HCT116 (cell line): ENCODE results near the gene WDR83. TPM values are rescaled to one million over a fixed set of nuclear protein-coding genes. Genes with fewer than 3 reads are reported as not detected.

Experiments
- ATAC-seq: fragments of 200-7000 bp; cut with Tn5 transposase; 2 replicates; pipeline ENCODE4 v1.9.1; 2020; ENCODE audit warnings: mild to moderate bottlenecking, moderate library complexity
- BruUV-seq: library from RNA; stranded (reverse); fragments of 400-500 nt; replicated peaks from 2 replicates; lab custom pipeline; 2021; lab: Mats Ljungman, UMichigan
- CTCF ChIA-PET: fragments of 300-600 bp; sonication (Branson Sonifier 250); formaldehyde crosslinking; loops from one replicate; lab custom pipeline; 2021; ENCODE audit warnings: antibody characterized with exemption; lab: Charles Lee
- POLR2A ChIA-PET: fragments of 300-600, 350-600 bp; sonication (Branson Sonifier 250); formaldehyde crosslinking; loops from one replicate; lab custom pipeline; 2021; ENCODE audit warnings: antibody characterized with exemption; lab: Charles Lee
- RAD21 ChIA-PET, 2 experiments: fragments of 300-600 bp; sonication (Branson Sonifier 250); formaldehyde crosslinking; loops; one replicate each; lab custom pipeline; 2023; ENCODE audit warnings: low total read pairs in 2 of 2; ENCODE audit not compliant: uncharacterized antibody in 2 of 2, unreplicated experiment in 2 of 2, low non-redundant PET in 1 of 2; lab: Charles Lee
- DNase-seq: peaks from one replicate; pipeline ENCODE4 v3.0.0-alpha.2; 2010; ENCODE audit warnings: low read depth, low spot score
- H2AFZ ChIP-seq: fragments of 200-600 bp; shearing (Covaris generic), sonication (generic); 2 replicates; pipeline ENCODE4 v1.6.1; 2017; ENCODE audit warnings: low read depth, mixed run types, mixed read lengths, antibody characterized with exemption, low read length; ENCODE audit not compliant: poor library complexity, severe bottlenecking
- H3K27ac ChIP-seq: 2 replicates; pipeline ENCODE4 v1.5.1; 2012; ENCODE audit warnings: low read depth, low read length
- H3K27me3 ChIP-seq: fragments of 200-600 bp; sonication (generic); 2 replicates; pipeline ENCODE4 v1.6.1; 2016; ENCODE audit warnings: mixed run types, low read length, mixed read lengths; ENCODE audit not compliant: insufficient read depth
- H3K36me3 ChIP-seq, 2 experiments: fragments of 200-500 bp in 1 of 2; fragments of 200-600 bp in 1 of 2; sonication (Bioruptor generic) in 1 of 2; sonication (generic) in 1 of 2; 2 replicates each; pipeline versions ENCODE4 v1.5.1 to v1.6.1; 2014 to 2016; ENCODE audit warnings: low read length in 2 of 2, inconsistent platforms in 1 of 2, mixed read lengths in 1 of 2, mixed run types in 1 of 2; ENCODE audit not compliant: insufficient read depth in 2 of 2, control insufficient read depth in 1 of 2
- H3K4me1 ChIP-seq, 2 experiments: fragments of 200-600 bp in 1 of 2; sonication (generic) in 1 of 2; 2 replicates each; pipeline versions ENCODE4 v1.5.1 to v1.6.1; 2012 to 2017; ENCODE audit warnings: low read length in 2 of 2, inconsistent platforms in 1 of 2, mild to moderate bottlenecking in 1 of 2, mixed read lengths in 1 of 2, mixed run types in 1 of 2, moderate library complexity in 1 of 2; ENCODE audit not compliant: insufficient read depth in 2 of 2, control insufficient read depth in 1 of 2
- H3K4me2 ChIP-seq: fragments of 200-600 bp; sonication (generic); 2 replicates; pipeline ENCODE4 v1.6.1; 2017; ENCODE audit warnings: mixed run types, low read length, mixed read lengths
- H3K4me3 ChIP-seq, 2 experiments: fragments of 200-600 bp in 1 of 2; sonication (generic) in 1 of 2; replicated peaks in 1 of 2; 2 replicates each; pipeline ENCODE4 v1.5.1; 2011 to 2016; ENCODE audit warnings: low read length in 2 of 2, control low read depth in 1 of 2, low read depth in 1 of 2, mild to moderate bottlenecking in 1 of 2, mixed read lengths in 1 of 2, mixed run types in 1 of 2
- H3K79me2 ChIP-seq: fragments of 200-600 bp; sonication (generic); 2 replicates; pipeline ENCODE4 v1.6.1; 2017; ENCODE audit warnings: mild to moderate bottlenecking, mixed run types, low read length, moderate library complexity, mixed read lengths; ENCODE audit not compliant: insufficient read depth
- H3K9ac ChIP-seq: fragments of 200-600 bp; sonication (generic); 2 replicates; pipeline ENCODE4 v1.6.1; 2016; ENCODE audit warnings: low read length, mixed read lengths
- H3K9me2 ChIP-seq: fragments of 200-600 bp; sonication (generic), shearing (Covaris generic); 2 replicates; pipeline ENCODE4 v1.6.1; 2017; ENCODE audit warnings: mixed run types, mild to moderate bottlenecking, moderate library complexity; ENCODE audit not compliant: insufficient read depth
- H3K9me3 ChIP-seq, 2 experiments: fragments of 200-500 bp in 1 of 2; fragments of 200-600 bp in 1 of 2; sonication (Bioruptor generic) in 1 of 2; sonication (generic) in 1 of 2; 2 replicates each; pipeline ENCODE4 v1.6.1; 2014 to 2017; ENCODE audit warnings: low read length in 2 of 2, mixed read lengths in 2 of 2, inconsistent platforms in 1 of 2, low read depth in 1 of 2, mild to moderate bottlenecking in 1 of 2, mixed run types in 1 of 2, moderate library complexity in 1 of 2; ENCODE audit not compliant: control insufficient read depth in 1 of 2, insufficient read depth in 1 of 2
- H4K20me1 ChIP-seq: fragments of 200-600 bp; sonication (generic), shearing (Covaris generic); 2 replicates; pipeline ENCODE4 v1.6.1; 2017; ENCODE audit warnings: mixed run types, mild to moderate bottlenecking, moderate library complexity; ENCODE audit not compliant: insufficient read depth
- CBX3 ChIP-seq: IDR thresholded peaks from 2 replicates; pipeline ENCODE4 v1.6.1; 2012; ENCODE audit warnings: low read depth
- ELF1 ChIP-seq: IDR thresholded peaks from 2 replicates; pipeline ENCODE4 v1.6.1; 2012; ENCODE audit warnings: low read depth, borderline replicate concordance
- RAD21 ChIP-seq: IDR thresholded peaks from 2 replicates; pipeline ENCODE4 v1.6.1; 2012; ENCODE audit warnings: low read depth, mild to moderate bottlenecking
- YY1 ChIP-seq: IDR thresholded peaks from 2 replicates; pipeline ENCODE4 v1.6.1; 2011; ENCODE audit warnings: low read length, low read depth, moderate library complexity, mild to moderate bottlenecking; ENCODE audit not compliant: insufficient replicate concordance; ENCODE audit errors: extremely low read depth
- intact Hi-C: fragments of 100-400 bp; cut with micrococcal nuclease; formaldehyde crosslinking; loops from 2 replicates; pipeline ENCODE4 v1.10.0; 2022
- total RNA-seq: library from RNA; stranded (reverse); gene quantifications from one replicate; pipeline ENCODE4 v1.2.1, GENCODE V29; 2021; ENCODE audit not compliant: unreplicated experiment
- TF ChIP-seq, protein P1 (sequence below), 3 experiments: fragments of 200-600 bp in 1 of 3; sonication (generic) in 1 of 3; IDR thresholded peaks in 2 of 3; conservative IDR thresholded peaks in 1 of 3; 2 replicates each; pipeline ENCODE4 v1.5.1; 2012 to 2017; ENCODE audit warnings: low read depth in 2 of 3, low read length in 2 of 3, antibody characterized with exemption in 1 of 3, borderline replicate concordance in 1 of 3, control low read depth in 1 of 3, mild to moderate bottlenecking in 1 of 3, mixed read lengths in 1 of 3, mixed run types in 1 of 3, moderate library complexity in 1 of 3; ENCODE audit not compliant: insufficient read depth in 1 of 3

Gene WDR83
- total RNA-seq, 1 experiment from 2014 or later: 20.1 TPM

DNA sequence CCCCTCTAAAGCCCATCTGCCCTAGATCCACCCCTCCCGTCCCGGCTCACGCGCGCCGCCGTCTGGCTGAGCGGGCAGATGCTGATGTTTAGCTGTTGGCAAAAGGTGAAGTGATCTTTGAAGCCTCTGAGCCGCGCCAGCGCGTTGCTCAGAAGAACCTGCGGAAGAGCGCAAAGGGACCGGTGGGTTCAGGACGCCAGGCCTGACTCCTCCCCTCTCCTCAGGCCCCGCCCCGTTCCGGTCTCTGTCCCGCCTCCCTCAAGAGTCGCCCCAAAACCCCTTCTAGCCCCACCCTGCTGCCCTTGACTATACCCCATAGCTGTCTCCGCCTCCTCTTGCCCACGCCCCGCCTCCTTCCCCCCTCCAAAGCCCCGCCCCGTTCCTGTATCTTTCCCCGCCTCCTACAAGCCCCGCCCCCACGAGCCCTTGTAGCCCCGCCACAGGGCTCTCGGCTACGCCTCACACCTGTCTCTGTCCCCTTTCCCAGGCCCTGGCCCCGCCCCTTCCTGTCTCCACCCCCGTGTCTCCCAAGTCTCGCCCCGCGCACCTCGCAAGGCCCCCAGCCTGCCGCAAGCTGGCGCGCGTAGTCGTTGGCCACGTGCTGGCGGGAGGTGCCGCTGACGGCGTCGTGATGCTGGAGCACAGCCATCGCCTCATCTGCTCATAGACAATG is 9.6 kb upstream of the WDR83 start (continued):
- TF ChIP-seq RAD21 (no peak), ELF1 (no peak), CBX3 (no peak)

DNA sequence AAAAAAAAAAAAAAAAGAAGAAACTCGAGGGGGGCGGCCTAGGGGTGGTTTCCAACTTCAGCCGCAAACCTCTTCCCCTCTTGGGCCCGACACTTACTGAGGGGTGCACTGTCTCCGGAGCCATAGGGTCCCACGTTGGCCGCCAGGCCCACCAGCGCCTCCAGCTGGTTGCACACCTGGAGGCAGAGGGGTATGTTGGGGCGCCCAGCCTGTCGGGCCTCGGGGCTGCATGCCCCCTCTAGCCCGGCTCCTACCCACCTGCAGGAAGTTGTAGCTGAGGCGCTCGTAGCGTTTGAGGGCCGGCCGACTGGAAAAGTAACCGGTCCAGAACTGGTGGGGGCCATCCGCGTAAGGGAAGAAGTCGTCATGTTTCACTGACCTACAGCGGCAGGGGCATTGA is 8.6 kb upstream of the WDR83 start:
- POLR2A ChIA-PET: no interaction called here
- no peaks in the 10 kb centered on the region for H4K20me1 ChIP-seq
- no peaks in the 10 kb centered on the region for H3K4me1 ChIP-seq
- no peak overlapping the region for H3K9ac ChIP-seq
- H3K9me2 ChIP-seq: no peaks in the 10 kb centered on the region
- ATAC-seq (no peak), DNase-seq (no peak)
- RAD21 ChIA-PET: interaction anchor here in 1 of 2 experiments (0.7 kb wide), 1 partner anchor 14 kb away, joined by 7 read pairs; no protein-coding TSS in a partner anchor
- BruUV-seq: no TSS peak
- intact Hi-C loops: no loop called here
- no peak for TF ChIP-seq YY1
- TF ChIP-seq, protein P1, sequence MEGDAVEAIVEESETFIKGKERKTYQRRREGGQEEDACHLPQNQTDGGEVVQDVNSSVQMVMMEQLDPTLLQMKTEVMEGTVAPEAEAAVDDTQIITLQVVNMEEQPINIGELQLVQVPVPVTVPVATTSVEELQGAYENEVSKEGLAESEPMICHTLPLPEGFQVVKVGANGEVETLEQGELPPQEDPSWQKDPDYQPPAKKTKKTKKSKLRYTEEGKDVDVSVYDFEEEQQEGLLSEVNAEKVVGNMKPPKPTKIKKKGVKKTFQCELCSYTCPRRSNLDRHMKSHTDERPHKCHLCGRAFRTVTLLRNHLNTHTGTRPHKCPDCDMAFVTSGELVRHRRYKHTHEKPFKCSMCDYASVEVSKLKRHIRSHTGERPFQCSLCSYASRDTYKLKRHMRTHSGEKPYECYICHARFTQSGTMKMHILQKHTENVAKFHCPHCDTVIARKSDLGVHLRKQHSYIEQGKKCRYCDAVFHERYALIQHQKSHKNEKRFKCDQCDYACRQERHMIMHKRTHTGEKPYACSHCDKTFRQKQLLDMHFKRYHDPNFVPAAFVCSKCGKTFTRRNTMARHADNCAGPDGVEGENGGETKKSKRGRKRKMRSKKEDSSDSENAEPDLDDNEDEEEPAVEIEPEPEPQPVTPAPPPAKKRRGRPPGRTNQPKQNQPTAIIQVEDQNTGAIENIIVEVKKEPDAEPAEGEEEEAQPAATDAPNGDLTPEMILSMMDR (IDR thresholded peaks at IDR 0.05 in 2 of 3, conservative IDR thresholded peaks at IDR 0.05 in 1 of 3; ENCODE audit: borderline replicate concordance in 1 of 3, insufficient read depth in 1 of 3, low read depth in 2 of 3, low read length in 2 of 3): peak in 2 of 3 experiments; percentile 9 to 24; a peak in 1 of 6 replicates
- CTCF ChIA-PET: no interaction called here
- no peak overlapping the region for H2AFZ ChIP-seq
- H3K36me3 ChIP-seq: peaks cover 0 to 10% of the 10 kb centered on the region in 2 experiments; a peak in 2 of 4 replicates
- H3K4me2 ChIP-seq: no peak overlapping the region
- no peaks in the 10 kb centered on the region for H3K27me3 ChIP-seq
- H3K79me2 ChIP-seq: no peaks in the 10 kb centered on the region
- no peak overlapping the region for H3K27ac ChIP-seq
- H3K4me3 ChIP-seq: no peak overlapping the region
- H3K9me3 ChIP-seq: no peaks in the 10 kb centered on the region
